ENCODE results near the gene TPSG1. TPM values are rescaled to one million over a fixed set of nuclear protein-coding genes. Genes with fewer than 3 reads are reported as not detected.

Gene TPSG1
- total and polyA plus RNA-seq, 2 of the 13 experiments (the other 11 are each of a cell fraction or from before 2014, with no cell fraction given) = not detected

- TF ChIP-seq ZNF597 (CRISPR knock-in tag; IDR thresholded peaks at IDR 0.05) (no peak), HMGA1 (CRISPR knock-in tag; conservative IDR thresholded peaks at IDR 0.05) (no peak), ZFP82 (CRISPR knock-in tag; IDR thresholded peaks at IDR 0.05; ENCODE audit: borderline replicate concordance) (0 out of 2 replicates have a peak, but pooled peaks have one; percentile 35), AKAP8 (CRISPR knock-in tag; IDR thresholded peaks at IDR 0.05) (no peak), STAT5B (CRISPR knock-in tag; IDR thresholded peaks at IDR 0.05) (peak; percentile 78; the same call in 1 of the 2 replicates), ZNF441 (CRISPR knock-in tag; IDR thresholded peaks at IDR 0.05; ENCODE audit: borderline replicate concordance) (peak; percentile 91; the same call in 1 of the 2 replicates), YEATS4 (CRISPR knock-in tag; IDR thresholded peaks at IDR 0.05; ENCODE audit: borderline replicate concordance) (peak; percentile 39; the same call in 1 of the 2 replicates), ZNF709 (CRISPR knock-in tag; IDR thresholded peaks at IDR 0.05) (0 out of 2 replicates have a peak, but pooled peaks have one; percentile 30), ZNF296 (CRISPR knock-in tag; conservative IDR thresholded peaks at IDR 0.05) (peak; percentile 81; the same call in 1 of the 2 replicates), MYC (CRISPR knock-in tag; IDR thresholded peaks at IDR 0.05; ENCODE audit: borderline replicate concordance) (peak; percentile 46; the same call in 1 of the 2 replicates), ZNF543 (CRISPR knock-in tag; IDR thresholded peaks at IDR 0.05) (peak; percentile 86), ZBTB42 (CRISPR knock-in tag; IDR thresholded peaks at IDR 0.05) (no peak), ZMYM3 (CRISPR knock-in tag; IDR thresholded peaks at IDR 0.05) (no peak), ZNF557 (CRISPR knock-in tag; IDR thresholded peaks at IDR 0.05) (0 out of 2 replicates have a peak, but pooled peaks have one; percentile 76), NFATC3 (CRISPR knock-in tag; IDR thresholded peaks at IDR 0.05) (no peak), ZNF292 (CRISPR knock-in tag; IDR thresholded peaks at IDR 0.05; ENCODE audit: borderline replicate concordance, low read depth) (no peak), ZFP37 (CRISPR knock-in tag; IDR thresholded peaks at IDR 0.05; ENCODE audit: borderline replicate concordance) (0 out of 2 replicates have a peak, but pooled peaks have one; percentile 43), ZNF12 (CRISPR knock-in tag; IDR thresholded peaks at IDR 0.05) (peak; percentile 72; the same call in 1 of the 2 replicates), ZNF704 (CRISPR knock-in tag; IDR thresholded peaks at IDR 0.05; ENCODE audit: borderline replicate concordance) (peak; percentile 80; the same call in 1 of the 2 replicates), ZNF552 (CRISPR knock-in tag; IDR thresholded peaks at IDR 0.05; ENCODE audit: borderline replicate concordance) (no peak), MTF1 (CRISPR knock-in tag; IDR thresholded peaks at IDR 0.05) (peak; percentile 77; the same call in 1 of the 2 replicates), MBNL3 (CRISPR knock-in tag; conservative IDR thresholded peaks at IDR 0.05) (no peak), ARHGAP35 (CRISPR knock-in tag; IDR thresholded peaks at IDR 0.05; ENCODE audit: borderline replicate concordance) (no peak)
- TF ChIP-seq, protein P1, sequence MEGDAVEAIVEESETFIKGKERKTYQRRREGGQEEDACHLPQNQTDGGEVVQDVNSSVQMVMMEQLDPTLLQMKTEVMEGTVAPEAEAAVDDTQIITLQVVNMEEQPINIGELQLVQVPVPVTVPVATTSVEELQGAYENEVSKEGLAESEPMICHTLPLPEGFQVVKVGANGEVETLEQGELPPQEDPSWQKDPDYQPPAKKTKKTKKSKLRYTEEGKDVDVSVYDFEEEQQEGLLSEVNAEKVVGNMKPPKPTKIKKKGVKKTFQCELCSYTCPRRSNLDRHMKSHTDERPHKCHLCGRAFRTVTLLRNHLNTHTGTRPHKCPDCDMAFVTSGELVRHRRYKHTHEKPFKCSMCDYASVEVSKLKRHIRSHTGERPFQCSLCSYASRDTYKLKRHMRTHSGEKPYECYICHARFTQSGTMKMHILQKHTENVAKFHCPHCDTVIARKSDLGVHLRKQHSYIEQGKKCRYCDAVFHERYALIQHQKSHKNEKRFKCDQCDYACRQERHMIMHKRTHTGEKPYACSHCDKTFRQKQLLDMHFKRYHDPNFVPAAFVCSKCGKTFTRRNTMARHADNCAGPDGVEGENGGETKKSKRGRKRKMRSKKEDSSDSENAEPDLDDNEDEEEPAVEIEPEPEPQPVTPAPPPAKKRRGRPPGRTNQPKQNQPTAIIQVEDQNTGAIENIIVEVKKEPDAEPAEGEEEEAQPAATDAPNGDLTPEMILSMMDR (CRISPR knock-in tag; IDR thresholded peaks at IDR 0.05) = no peak
- TF ChIP-seq, protein P2, sequence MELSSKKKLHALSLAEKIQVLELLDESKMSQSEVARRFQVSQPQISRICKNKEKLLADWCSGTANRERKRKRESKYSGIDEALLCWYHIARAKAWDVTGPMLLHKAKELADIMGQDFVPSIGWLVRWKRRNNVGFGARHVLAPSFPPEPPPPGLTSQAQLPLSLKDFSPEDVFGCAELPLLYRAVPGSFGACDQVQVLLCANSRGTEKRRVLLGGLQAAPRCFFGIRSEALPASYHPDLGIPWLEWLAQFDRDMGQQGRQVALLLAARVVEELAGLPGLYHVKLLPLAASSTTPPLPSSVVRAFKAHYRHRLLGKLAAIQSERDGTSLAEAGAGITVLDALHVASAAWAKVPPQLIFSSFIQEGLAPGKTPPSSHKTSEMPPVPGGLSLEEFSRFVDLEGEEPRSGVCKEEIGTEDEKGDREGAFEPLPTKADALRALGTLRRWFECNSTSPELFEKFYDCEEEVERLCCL (CRISPR knock-in tag; IDR thresholded peaks at IDR 0.05; ENCODE audit: borderline replicate concordance) = no peak; the same call in 1 of the 2 replicates
Measured at GRCh38 chr16:1188432-1189189, 36.5 kb downstream of the TPSG1 start (continued).

Measured in HepG2 (cell line).